ENCODE data around the gene FAM8A1. TPM values are rescaled to one million over a fixed set of nuclear protein-coding genes. Genes with fewer than 3 reads are reported as not detected.
A peak's percentile ranks its signal among the peaks of the same experiment; 100 is the strongest.
"Not testable (repeated sequence)": the region's sequence is repeated elsewhere in the genome, so short reads cannot be mapped to it uniquely, and the experiment has no call there.

FAM8A1 gene
- total RNA-seq, 2 donors from 2014 or later = 13.0 to 15.8 TPM

DNA sequence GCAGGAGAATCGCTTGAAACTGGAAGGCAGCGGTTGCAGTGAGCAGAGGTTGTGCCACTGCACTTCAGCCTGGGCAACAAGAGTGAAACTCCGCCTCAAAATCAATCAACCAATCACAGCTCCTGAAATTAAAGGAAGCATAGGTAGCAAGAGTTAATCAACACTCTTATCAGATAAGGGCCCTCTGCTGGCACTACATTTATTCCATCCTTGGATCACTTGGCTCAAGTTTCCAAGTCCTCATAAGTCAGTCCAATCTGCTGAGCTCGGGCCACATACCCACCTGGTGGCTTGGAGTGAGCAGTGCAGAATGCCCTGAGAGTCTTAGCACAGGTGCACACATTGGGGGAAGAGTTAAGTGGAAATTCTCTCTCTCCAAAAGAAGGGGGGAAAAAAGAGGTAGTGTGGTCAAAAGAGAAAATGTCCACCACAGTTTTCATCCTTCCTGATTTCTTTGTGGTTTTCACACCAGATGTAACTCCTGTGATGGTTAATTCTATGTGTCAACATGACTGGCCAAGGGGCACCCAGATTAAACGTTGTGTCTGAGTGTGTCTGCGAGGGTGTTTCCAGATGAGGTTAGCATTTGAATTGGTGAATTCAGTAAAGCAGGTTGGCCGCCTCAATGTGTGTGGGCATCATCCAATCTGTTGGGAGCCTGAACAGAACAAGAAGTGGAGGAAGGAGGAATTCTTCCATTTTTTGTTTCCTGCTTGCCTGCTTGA lies 14.2 kb upstream of the FAM8A1 start:
- no peaks in the 10 kb centered on the region for H3K9me3 ChIP-seq (ENCODE audit: control insufficient read depth, low read length, poor library complexity, severe bottlenecking)
- Mint-ChIP-seq H3K27ac (no peak overlapping the region), H3K27me3 (peaks cover 14% of the 10 kb centered on the region), H3K36me3 (ENCODE audit: low read depth) (no peaks in the 10 kb centered on the region), H3K4me1 (peaks cover 14% of the 10 kb centered on the region), H3K4me3 (no peak overlapping the region)
- no peak for DNase-seq
- ATAC-seq = no peak

DNA sequence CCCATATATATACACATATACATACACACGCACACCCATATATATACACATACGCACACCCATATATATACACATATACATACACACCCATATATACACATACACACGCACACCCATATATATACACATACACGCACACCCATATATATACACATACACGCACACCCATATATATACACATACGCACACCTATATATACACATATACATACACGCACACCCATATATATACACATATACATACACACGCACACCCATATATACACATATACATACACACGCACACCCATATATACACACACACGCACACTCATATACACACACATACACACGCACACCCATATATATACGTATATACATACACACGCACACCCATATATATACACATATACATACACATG lies 13.5 kb upstream of the FAM8A1 start:
- not testable (repeated sequence) for H3K27me3 Mint-ChIP-seq; DNase-seq; H3K4me3 Mint-ChIP-seq; H3K36me3 Mint-ChIP-seq (ENCODE audit: low read depth); H3K27ac Mint-ChIP-seq; ATAC-seq; H3K9me3 ChIP-seq (ENCODE audit: control insufficient read depth, low read length, poor library complexity, severe bottlenecking)
- peaks cover 13% of the 10 kb centered on the region for H3K4me1 Mint-ChIP-seq

DNA sequence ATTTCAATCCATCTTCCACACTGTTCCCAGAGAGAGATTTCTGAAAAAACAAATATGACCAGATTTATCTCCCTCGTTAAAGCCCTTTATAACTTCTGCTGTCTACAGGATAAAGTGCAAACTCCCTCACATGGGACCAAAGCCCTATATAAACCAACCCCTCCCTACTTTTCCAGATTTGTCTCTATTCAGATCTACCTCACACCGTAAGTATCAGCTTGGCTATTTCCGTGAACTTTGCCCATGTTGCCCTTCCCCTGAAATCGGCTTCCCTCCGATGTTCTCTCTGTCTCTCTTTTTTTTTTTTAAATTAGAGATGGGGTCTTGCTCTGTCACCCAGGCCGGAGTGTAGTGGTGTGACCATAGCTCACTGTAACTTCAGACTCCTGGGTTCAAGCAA lies 12.1 kb upstream of the FAM8A1 start:
- H3K27me3 Mint-ChIP-seq = peaks cover 1% of the 10 kb centered on the region
- H3K9me3 ChIP-seq (ENCODE audit: control insufficient read depth, low read length, poor library complexity, severe bottlenecking) = no peaks in the 10 kb centered on the region
- no peaks in the 10 kb centered on the region for H3K36me3 Mint-ChIP-seq (ENCODE audit: low read depth)
- peaks cover 13% of the 10 kb centered on the region for H3K4me1 Mint-ChIP-seq
- DNase-seq (no peak), ATAC-seq (no peak)
- no peak overlapping the region for H3K4me3 Mint-ChIP-seq
- H3K27ac Mint-ChIP-seq = peak overlapping the region; percentile 71

DNA sequence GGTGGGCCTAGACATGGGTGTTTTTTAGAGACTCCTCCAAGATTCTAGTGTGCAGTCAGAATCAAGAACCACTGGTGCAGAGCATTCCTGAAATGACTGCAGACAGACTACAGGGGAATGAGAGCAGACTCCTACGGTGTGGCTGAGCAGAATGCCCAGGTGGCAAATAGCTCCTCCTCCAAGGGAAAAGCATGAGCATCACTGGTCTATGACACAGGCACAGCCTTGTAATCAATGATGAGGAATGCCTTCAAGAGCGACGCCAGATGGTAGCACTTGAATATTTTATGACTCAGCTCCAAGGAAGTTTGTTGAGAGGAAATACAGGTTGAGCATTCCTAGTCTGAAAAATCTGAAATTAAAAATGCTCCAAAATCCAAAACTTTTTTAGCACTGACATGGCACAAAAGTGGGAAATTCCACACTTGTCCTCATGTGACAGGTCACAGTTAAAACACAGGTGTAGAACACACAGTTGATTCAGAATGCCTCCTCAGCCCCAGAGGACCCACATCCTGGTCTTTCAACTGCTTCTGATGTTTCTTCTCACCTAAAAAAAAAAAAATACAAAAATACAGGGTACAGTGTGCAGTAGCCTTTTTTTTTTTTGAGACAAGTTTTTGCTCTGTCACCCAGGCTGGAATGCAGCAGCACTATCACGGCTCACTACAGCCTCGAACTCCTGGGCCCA lies 10.6 kb upstream of the FAM8A1 start:
- Mint-ChIP-seq H3K4me1 (peaks cover 7% of the 10 kb centered on the region), H3K4me3 (no peak overlapping the region), H3K27me3 (no peaks in the 10 kb centered on the region), H3K27ac (no peak overlapping the region), H3K36me3 (ENCODE audit: low read depth) (no peaks in the 10 kb centered on the region)
- peak; percentile 54 for ATAC-seq
- no peaks in the 10 kb centered on the region for H3K9me3 ChIP-seq (ENCODE audit: control insufficient read depth, low read length, poor library complexity, severe bottlenecking)
- no peak for DNase-seq

DNA sequence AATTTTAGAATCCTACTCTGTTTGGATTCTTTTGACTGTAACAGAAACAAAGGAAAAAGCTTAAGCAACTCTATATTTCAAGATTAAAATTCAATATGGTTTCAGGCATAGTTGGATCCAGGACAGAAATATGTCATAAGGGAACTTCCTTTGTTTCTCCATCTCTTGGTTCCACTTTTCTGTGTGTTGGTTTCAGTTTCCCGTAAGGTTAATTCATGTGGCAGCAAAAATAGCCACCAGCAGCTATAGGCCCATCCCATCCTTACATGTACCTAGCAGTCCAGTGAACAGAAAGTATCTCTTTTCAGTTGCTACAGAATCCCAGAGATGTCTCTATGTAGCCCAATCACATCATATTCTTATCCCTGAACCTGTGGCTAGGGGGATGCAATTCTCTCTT lies 8.8 kb upstream of the FAM8A1 start:
- no peaks in the 10 kb centered on the region for H3K27me3 Mint-ChIP-seq
- DNase-seq = no peak
- ATAC-seq = no peak
- no peaks in the 10 kb centered on the region for H3K9me3 ChIP-seq (ENCODE audit: control insufficient read depth, low read length, poor library complexity, severe bottlenecking)
- H3K4me3 Mint-ChIP-seq = no peak overlapping the region
- H3K36me3 Mint-ChIP-seq (ENCODE audit: low read depth) = no peaks in the 10 kb centered on the region
- H3K27ac Mint-ChIP-seq = no peak overlapping the region
- H3K4me1 Mint-ChIP-seq = peaks cover 5% of the 10 kb centered on the region

DNA sequence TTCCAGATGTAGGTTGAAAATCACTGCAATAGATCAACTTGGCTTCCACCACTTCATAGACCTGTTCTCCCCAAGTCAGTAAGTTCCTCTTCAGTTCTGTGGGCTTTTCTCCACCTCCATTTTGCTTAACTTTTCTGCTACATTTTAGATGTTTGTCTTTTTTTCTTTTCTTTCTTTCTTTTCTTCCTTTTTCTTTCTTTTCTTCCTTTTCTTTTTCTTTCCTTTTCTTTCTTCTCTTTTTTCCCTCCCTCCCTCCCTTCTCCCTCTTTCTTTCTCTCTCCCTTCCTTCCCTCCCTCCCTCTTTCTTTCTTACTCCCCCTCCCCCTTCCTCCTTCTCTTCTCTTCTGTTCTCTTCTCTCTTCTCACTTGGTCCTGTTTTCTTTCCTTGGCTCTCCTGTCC lies 6.9 kb upstream of the FAM8A1 start:
- no peak overlapping the region for H3K27ac Mint-ChIP-seq

DNA sequence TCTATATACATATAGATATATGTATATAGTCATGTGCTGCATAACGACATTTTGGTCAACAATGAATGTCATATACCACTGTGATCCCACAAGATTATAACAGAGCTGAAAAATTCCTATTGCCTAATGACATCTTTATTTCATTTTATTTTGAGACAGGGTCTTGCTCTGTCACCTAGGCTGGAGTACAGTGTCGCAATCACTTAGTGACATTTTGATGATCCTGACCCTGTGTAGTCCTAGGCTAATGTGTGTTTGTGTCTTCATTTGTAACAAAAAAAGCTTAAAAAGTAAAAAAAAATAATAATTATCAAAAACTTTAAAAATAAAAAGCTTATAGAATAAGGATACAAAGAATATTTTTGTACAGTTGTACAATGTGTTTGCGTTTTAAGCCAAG lies 4.0 kb upstream of the FAM8A1 start:
- Mint-ChIP-seq H3K27me3 (no peaks in the 10 kb centered on the region), H3K27ac (no peak overlapping the region), H3K36me3 (ENCODE audit: low read depth) (no peaks in the 10 kb centered on the region), H3K4me3 (no peak overlapping the region), H3K4me1 (peaks cover 7% of the 10 kb centered on the region)
- ATAC-seq = no peak
- DNase-seq = no peak
- H3K9me3 ChIP-seq (ENCODE audit: control insufficient read depth, low read length, poor library complexity, severe bottlenecking) = no peaks in the 10 kb centered on the region

More for the DNA sequence above, 6.9 kb upstream of the FAM8A1 start:
- no peaks in the 10 kb centered on the region for H3K36me3 Mint-ChIP-seq (ENCODE audit: low read depth)
- peaks cover 4% of the 10 kb centered on the region for H3K4me1 Mint-ChIP-seq
- ATAC-seq (no peak), DNase-seq (no peak)
- H3K4me3 Mint-ChIP-seq = no peak overlapping the region
- no peaks in the 10 kb centered on the region for H3K9me3 ChIP-seq (ENCODE audit: control insufficient read depth, low read length, poor library complexity, severe bottlenecking)
- no peaks in the 10 kb centered on the region for H3K27me3 Mint-ChIP-seq

DNA sequence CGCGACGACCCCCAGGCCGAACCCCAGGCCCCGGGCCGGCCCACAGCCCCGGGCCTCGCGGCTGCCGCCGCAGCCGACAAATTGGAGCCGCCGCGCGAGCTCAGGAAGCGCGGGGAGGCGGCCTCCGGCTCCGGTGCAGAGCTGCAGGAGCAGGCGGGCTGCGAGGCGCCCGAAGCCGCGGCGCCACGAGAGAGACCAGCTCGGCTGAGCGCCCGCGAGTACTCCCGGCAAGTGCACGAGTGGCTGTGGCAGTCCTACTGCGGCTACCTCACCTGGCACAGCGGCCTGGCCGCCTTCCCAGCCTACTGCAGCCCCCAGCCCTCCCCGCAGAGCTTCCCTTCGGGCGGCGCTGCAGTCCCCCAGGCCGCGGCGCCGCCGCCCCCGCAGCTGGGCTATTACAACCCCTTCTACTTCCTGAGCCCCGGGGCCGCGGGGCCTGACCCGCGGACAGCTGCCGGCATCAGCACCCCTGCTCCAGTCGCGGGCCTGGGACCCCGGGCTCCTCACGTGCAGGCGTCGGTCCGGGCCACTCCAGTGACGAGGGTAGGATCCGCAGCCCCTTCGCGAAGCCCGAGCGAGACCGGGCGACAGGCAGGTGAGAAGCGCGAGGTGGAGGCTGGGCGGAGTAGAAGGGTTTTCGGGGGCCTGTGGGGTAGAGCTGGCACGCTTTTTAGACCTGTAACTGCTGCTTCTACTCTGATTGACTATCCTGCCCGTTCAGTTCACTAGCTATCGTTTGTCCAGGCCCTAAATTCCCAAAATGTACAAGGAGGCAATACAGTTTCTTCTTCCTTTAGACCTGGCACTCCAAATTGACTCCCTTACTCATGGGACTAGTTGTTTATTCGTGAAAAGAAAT lies 654 bp downstream of the FAM8A1 start:
- Mint-ChIP-seq H3K27ac (peak overlapping the region; percentile 94), H3K27me3 (no peaks in the 10 kb centered on the region), H3K36me3 (ENCODE audit: low read depth) (peaks cover 7% of the 10 kb centered on the region), H3K4me3 (peak overlapping the region; percentile 95), H3K4me1 (peaks cover 30% of the 10 kb centered on the region)
- H3K9me3 ChIP-seq (ENCODE audit: control insufficient read depth, low read length, poor library complexity, severe bottlenecking) = no peaks in the 10 kb centered on the region
- DNase-seq (peak; percentile 18 to 41 (median 36)), ATAC-seq (peak; percentile 63)

DNA sequence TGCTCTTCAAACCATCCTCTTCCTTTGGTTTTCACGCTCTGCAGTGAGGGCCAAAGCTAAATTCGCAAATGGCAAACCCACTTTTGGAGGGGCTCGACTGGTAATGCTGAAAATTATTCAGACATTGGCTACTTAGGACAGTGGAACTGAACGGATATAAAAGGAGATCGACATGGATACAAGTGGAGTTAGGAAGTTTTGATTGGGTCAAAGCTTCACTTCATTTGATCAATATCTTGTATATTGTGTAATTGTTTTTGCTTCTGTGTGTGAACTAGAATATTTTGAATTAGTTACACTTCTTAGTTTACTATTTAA lies 1.2 kb downstream of the FAM8A1 start:
- H3K4me1 Mint-ChIP-seq = peaks cover 30% of the 10 kb centered on the region
- DNase-seq = no peak
- peaks cover 7% of the 10 kb centered on the region for H3K36me3 Mint-ChIP-seq (ENCODE audit: low read depth)
- no peaks in the 10 kb centered on the region for H3K9me3 ChIP-seq (ENCODE audit: control insufficient read depth, low read length, poor library complexity, severe bottlenecking)
- peak overlapping the region; percentile 95 for H3K4me3 Mint-ChIP-seq
- H3K27ac Mint-ChIP-seq = peak overlapping the region; percentile 94
- no peak for ATAC-seq
- H3K27me3 Mint-ChIP-seq = no peaks in the 10 kb centered on the region

DNA sequence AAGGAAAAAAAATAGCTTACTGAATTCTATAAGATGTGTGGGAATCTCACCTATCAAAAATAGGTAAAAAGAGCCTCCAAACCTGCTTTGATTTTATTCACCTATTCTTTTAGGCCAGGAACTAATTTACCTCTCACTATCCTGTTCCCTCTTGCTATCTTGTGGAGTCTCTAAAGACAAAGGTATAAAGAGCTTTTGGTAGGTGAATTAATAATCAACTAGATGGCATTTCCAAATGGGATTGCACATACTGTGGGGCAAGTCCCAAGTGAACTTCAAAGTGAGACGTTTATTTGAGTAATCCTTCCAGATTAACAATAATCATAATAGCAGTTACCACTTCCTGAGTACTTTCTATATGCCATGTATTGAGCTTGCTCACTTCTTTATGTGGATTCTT lies 2.8 kb downstream of the FAM8A1 start:
- peak overlapping the region; percentile 64 for H3K4me3 Mint-ChIP-seq
- peaks cover 30% of the 10 kb centered on the region for H3K4me1 Mint-ChIP-seq
- ATAC-seq (no peak), DNase-seq (no peak)
- peak overlapping the region; percentile 94 for H3K27ac Mint-ChIP-seq
- no peaks in the 10 kb centered on the region for H3K27me3 Mint-ChIP-seq
- H3K36me3 Mint-ChIP-seq (ENCODE audit: low read depth) = peaks cover 7% of the 10 kb centered on the region
- H3K9me3 ChIP-seq (ENCODE audit: control insufficient read depth, low read length, poor library complexity, severe bottlenecking) = no peaks in the 10 kb centered on the region

DNA sequence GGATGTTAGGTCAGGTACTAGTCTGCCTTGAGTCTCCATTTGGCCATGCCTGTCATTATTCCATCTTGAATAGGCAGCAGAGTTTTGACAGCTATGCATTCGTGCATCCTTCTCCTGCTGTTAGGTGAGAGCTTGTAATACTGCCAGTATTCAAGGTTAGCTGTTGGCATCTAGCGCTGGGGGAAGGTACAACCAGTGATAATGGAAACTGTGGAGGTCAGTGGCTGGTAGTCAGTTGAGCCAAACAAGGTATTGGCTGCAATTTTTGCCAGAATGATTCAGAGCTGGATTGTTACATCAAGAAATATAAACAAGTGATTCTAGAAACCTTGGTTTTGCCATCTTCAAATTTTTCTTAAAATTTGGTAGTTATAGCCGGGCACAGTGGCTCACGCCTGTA lies 6.5 kb downstream of the FAM8A1 start:
- H3K4me1 Mint-ChIP-seq = peaks cover 27% of the 10 kb centered on the region
- H3K9me3 ChIP-seq (ENCODE audit: control insufficient read depth, low read length, poor library complexity, severe bottlenecking) = no peaks in the 10 kb centered on the region
- H3K4me3 Mint-ChIP-seq = no peak overlapping the region
- no peak overlapping the region for H3K27ac Mint-ChIP-seq
- no peaks in the 10 kb centered on the region for H3K27me3 Mint-ChIP-seq
- DNase-seq = no peak
- no peak for ATAC-seq
- H3K36me3 Mint-ChIP-seq (ENCODE audit: low read depth) = peaks cover 7% of the 10 kb centered on the region

DNA sequence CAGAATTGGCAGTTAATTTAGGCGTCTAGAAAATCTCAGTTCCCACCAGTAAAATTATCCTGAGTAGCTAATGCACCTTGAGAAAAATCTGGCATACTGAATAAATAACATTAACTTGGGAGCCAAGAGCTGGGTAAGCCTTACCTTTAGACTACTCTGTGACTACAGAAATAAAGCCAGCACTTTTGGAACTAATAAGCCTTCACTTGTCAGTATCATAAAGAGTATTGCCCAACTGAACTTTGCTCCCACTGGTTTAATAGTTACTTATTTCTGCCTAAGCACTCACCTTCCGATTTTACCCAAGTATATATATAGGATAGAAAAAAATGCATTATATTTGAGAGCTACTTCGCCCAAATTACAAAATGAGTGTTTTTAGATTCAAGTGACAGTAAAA lies 10.7 kb downstream of the FAM8A1 start:
- ATAC-seq = no peak
- H3K4me1 Mint-ChIP-seq = peaks cover 14% of the 10 kb centered on the region
- H3K4me3 Mint-ChIP-seq = no peak overlapping the region
- H3K9me3 ChIP-seq (ENCODE audit: control insufficient read depth, low read length, poor library complexity, severe bottlenecking) = no peaks in the 10 kb centered on the region
- H3K36me3 Mint-ChIP-seq (ENCODE audit: low read depth) = peaks cover 2% of the 10 kb centered on the region
- H3K27ac Mint-ChIP-seq = peak overlapping the region; percentile 81
- DNase-seq = no peak
- no peaks in the 10 kb centered on the region for H3K27me3 Mint-ChIP-seq

DNA sequence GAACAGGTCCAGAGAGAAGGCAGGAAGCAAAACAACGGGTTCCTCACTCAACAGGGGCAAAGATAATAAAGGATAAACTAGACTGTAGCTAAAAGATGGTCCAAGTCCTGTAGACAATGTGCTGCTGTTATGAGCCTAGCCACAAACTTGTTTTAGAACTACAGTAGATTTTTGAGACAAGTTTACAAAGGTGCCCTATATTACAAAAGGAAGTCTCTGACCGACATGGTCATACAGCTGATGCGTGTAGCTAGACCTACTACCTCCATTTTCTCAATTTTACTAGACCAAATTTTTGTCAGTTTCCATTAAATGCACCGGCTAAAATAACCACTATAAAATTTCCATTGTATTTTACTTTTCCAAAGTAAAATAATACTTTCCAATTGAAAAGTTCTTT lies 11.9 kb downstream of the FAM8A1 start:
- ATAC-seq (peak; percentile 54), DNase-seq (no peak)
- Mint-ChIP-seq H3K27me3 (no peaks in the 10 kb centered on the region), H3K4me3 (no peak overlapping the region), H3K36me3 (ENCODE audit: low read depth) (peaks cover 3% of the 10 kb centered on the region), H3K27ac (peak overlapping the region; percentile 81), H3K4me1 (peaks cover 14% of the 10 kb centered on the region)
- no peaks in the 10 kb centered on the region for H3K9me3 ChIP-seq (ENCODE audit: control insufficient read depth, low read length, poor library complexity, severe bottlenecking)

All from T-helper 17 cell (primary cell).